Stimulated activated CD8-positive, alpha-beta memory T cell treated with anti-CD3 and anti-CD28 coated beads, Interleukin-4, amount 100 ng/mL, for 24 hours (primary cell): ENCODE data around the gene MXD4.
"Not testable (repeated sequence)": the region's sequence is repeated elsewhere in the genome, so short reads cannot be mapped to it uniquely, and the experiment has no call there.

Experiments used
- DNase-seq: peaks from one replicate; pipeline ENCODE4 v3.0.0-alpha.2; 2020; ENCODE audit warnings: low read depth

MXD4 gene

DNA sequence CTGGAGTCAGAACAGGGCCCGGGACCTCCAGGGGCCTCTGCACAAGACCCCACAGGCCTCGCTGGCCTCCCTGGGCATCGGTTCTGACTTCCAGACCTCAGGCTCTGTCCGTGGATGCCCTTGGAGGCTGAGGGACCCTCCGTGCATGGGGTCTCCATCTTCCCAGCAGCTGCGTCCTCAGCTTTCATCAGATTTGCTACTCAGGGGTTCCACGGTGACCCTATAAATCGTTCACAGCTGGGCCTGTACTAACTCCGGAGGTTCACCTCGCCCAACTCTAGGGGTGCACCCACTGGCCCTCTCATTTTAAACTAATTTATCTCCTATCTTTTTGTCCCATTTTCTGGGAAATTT, 13.1 kb upstream of the MXD4 start:
- not testable (repeated sequence) for DNase-seq

- no peak for DNase-seq
Measured at GRCh38 chr4:2274320-2275043, 12.6 kb upstream of the MXD4 start.

DNA sequence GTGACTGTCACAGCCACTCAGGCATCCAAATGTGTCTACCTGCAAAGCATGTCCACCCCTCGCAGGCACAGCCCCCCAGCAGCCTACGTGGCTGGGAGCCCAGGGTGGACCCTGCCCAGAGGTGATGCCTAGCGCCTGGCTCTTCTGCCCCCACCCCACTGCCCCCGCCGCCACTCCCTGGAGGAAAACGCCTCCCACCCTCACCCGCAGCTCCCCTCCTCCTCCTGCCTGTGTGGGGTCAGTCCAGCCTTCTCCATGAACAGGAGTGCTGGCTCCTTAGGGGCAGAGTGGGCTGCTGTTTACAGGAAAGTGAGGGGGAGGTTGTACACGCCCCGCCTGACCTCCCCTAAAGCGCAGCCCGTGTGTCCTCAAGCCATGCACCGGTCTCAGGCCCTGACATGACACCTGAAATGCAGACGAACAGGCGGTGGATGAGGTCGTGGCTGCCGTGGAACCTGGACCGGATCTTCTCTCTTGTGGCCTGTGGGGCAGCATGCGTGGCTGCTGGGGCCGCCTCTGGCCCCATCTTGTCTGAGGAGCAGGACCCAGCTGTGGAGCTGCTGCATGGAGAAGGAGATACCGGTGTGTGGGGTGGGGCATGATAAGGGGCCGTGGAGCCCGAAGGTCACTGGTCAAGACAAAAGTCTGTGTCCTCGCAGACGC, 11.9 kb upstream of the MXD4 start:
- no peak for DNase-seq

DNA sequence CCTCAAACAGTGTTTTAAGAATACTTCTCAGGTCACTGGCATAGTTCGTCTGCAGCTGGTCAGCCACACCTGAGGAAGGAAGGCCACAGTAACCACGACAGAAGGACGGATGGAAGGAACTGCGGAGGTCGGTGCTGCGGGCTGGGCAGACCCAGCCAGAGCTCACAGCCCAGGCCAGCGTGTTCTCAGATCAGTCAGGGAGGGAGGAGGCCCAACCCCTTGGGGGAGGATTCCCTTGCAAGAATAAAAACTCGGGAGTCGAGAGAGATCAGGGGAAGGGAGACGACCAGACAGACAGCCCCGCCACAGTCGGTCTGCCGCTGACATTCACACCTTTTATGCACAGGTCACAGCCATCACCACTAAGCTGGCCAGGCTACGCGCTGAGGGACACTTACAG, 11.3 kb upstream of the MXD4 start:
- DNase-seq, result no peak

- no peak for DNase-seq
Measured at GRCh38 chr4:2272828-2273120, 10.9 kb upstream of the MXD4 start.

DNA sequence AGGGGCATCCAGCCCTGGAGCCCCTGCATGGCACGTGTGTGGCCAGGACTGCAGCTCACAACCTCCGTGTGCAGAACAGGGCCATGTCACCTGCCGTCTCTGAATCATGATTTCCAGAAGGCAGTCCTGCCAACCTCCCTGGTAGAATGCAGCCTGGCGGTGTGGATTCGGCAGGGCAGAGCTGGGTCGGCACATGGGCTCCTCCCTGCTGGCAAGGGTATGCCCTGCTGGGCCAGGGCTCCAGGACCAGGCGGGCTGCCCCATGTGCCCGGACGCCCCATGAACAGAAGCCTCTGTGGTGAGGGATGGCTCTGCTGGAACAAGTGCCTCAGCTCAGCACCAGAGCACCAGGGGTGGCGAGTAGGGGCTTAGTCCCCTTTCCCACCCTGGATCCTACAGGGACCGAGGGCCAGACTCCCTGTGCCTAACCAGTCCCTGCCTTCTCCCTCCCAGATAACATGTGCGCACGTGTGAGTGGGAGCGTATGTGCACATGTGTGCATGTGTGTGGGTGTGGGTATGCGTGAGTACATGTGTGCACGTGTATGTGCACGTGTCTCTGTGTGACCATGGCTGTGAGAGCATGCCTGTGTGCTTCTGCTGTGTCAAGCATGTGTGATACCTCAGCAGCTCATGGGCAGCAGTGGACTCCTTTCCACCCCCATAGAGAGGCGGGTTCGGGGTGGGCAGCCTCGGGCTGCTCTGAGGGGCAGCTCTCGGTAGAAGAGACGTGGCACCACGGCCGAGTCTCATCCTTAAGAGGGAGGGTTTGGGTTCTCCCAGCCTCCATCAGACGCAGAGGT, 10.3 kb upstream of the MXD4 start:
- no peak for DNase-seq

- DNase-seq, result no peak
Measured at GRCh38 chr4:2271279-2272025, 9.5 kb upstream of the MXD4 start.

DNA sequence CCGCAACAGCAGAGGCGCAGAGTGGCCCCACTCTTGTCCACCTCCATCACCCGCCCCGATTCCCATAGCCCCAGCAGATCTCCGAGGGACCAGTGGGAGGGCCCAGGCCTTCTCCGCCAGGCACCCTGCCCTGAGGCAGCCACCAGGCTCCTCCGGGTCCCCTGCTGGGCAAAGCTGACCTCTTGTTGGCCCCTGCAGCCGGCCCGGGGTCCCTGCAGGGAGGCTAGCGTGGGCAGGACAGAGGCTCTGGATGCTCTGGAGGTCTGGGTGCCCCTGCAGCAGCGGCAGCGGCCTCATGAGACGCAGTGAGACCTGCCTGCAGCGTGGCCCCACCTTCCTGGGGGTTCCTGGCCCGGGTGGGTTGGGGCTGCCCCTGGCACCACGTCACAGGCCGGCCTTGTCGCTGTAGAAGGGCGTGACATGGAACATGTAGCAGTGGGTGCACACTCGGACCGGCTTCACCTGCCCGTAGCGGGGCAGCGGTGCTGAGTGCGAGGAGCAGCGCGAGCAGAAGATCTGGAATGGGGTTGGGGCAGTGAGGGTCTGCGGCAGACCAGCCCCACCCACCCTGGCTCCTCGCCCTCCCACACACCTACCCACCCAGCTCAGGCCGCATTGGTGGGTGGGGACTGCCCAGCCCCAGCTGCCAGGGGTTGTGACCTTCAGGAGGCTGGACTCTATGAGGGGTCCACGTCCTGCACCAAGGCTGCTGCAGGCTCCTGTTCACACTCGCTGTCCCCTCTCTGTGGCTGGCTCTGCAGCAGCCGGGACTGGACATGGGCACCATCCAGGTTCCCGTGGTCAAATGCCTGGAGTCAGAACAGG, 8.6 kb upstream of the MXD4 start:
- no peak for DNase-seq

DNA sequence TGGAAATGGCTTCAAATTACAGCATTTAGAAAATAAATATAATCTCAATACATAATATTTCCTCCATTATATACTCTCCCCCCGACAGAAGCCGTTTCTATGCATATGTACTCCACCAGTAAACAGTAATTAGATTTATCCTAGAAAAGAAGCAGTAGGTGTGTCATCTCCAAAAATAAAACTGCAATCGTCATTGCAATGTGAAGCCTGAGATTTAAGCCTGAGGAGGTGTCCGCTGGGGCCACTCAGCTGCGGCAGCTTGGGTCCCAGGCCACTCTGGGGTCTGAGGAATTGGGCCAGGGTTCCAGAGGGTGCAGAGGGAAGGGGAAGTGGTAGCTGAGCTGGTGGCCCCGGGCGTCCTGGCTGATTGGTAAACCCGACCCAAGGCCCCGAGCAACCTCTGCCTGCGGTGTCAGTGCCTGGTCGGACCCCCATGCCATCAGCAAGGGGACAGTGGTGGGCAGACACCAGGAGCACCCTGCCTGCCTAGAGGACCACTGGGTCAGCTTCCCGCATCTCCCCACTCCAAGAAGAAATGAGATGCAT, 7.8 kb upstream of the MXD4 start:
- DNase-seq, result no peak

GRCh38 chr4:2269206-2269531, 7.3 kb upstream of the MXD4 start:
- no peak for DNase-seq

- no peak for DNase-seq
Measured at GRCh38 chr4:2268357-2269205, 6.7 kb upstream of the MXD4 start.

DNA sequence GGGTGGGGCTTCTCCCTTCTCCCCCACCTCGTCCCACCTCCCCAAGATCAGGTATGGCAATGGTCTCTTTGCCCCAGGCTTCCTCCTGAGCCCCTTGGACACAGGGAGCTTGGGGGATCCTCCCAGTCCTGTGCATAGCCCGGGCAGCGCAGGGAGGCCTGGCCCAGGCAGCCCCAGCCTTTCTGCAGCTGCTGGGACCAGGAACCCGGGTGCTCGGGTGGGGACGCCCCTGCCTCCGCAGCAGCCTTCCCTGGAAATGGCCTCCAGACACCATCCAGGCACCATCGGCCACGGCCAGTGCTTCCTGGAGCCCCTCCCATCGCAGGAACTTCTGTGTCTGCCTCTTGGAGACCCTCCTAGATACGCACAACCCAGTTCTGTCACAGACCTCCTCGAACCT, 5.9 kb upstream of the MXD4 start:
- no peak for DNase-seq

- DNase-seq, result no peak
Measured at GRCh38 chr4:2267320-2267811, 5.5 kb upstream of the MXD4 start.

DNA sequence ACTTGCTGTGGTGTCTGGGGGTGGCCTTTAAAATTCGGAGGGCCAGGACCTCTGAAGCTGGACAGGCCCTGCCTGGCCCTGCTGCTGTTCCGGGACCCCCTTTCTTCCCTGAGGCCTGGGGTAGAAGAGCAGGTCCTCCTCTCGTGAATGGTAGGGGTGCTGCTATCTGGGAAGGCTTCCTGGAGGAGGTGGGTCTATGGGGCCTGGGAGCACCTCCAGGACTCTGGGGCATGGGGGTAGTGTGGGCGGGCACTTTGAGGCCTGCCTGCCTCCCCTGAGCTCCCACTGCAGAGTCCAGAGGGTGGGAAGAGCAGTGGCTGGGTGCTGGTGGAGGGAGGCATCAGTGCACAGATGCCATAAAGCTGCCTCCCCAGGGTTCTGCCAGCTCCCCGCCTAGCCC, 4.9 kb upstream of the MXD4 start:
- no peak for DNase-seq

DNA sequence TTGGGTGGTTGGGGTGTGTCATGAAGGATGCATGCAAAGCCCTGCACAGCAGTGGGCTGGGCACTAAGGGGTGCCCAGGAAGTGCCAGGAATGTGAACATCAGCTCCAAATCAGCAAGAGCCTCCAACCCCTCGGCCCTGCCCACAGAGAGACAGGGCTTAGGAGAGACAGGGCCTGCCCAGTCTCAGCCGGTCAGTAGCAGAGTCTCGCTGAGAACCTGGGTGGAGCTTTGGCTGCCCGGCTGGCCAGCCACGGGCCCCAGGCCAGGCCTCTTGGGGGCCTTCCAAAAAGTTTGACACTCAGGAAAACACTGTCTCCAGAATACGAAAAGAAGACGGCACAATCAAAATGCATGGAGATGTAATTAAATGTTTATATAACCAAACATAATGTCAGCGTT, 4.3 kb upstream of the MXD4 start:
- DNase-seq, result no peak

GRCh38 chr4:2265113-2266110, 3.5 kb upstream of the MXD4 start:
- no peak for DNase-seq

GRCh38 chr4:2264481-2265041, 2.7 kb upstream of the MXD4 start:
- DNase-seq, result no peak

- DNase-seq, result no peak
Measured at GRCh38 chr4:2263926-2264321, 2.0 kb upstream of the MXD4 start.

DNA sequence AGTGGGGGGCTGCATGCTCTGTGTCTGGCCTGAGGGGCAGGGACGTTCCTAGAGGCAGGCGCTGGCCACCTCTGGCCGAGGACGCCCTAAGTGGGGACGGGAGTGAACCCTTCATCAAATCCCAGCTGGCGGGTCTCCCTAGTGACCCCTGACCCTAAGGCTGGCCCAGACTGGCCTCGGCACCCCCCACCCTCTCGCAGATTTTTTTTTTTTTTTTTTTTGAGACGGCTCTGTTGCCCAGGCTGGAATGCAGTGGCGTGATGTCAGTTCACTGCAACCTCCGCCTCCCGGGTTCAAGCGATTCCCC, 988 bp upstream of the MXD4 start:
- no peak for DNase-seq
